ENCODE results near the gene EFCC1.

The EFCC1 gene

DNA sequence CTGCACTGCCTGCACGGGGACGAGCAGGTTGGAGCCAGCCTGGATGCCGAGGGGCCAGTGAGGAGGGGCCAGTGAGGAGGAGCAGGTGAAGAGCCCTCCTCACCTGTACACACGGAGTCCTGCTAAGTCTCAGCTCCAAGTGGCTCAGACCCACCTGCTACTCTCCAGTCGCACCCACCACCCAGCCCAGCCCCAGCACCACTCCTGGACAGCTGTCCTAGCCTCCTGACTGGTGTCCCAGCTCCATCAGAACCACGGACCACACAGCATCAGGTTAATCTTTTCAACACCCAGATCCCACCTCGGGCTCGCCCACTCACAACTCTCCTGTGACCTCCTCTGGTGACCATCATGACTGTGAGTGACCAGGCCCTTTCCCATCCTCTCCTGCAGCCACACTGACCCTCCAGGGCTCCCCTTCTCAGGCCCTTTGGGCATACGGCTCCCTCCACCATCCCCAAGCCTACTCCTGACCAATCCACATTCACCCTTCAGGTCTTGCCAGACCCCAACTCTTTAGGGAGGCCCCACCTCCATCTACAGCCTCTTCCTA, 13.8 kb downstream of the EFCC1 start:
- TF ChIP-seq EZH2phosphoT487 (IDR thresholded peaks at IDR 0.05; ENCODE audit: low read depth) (no peak), CTCF (IDR thresholded peaks at IDR 0.05; ENCODE audit: low read depth, low read length) (no peak)
- no peaks in the 10 kb centered on the region for H3K9me3 ChIP-seq (ENCODE audit: insufficient read depth, low read length)
- H3K4me3 ChIP-seq (ENCODE audit: low read length): no peak overlapping the region
- no peak overlapping the region for H3K4me2 ChIP-seq (ENCODE audit: low read length)
- H3K27ac ChIP-seq (ENCODE audit: low read length): no peak overlapping the region
- H3K36me3 ChIP-seq (replicated peaks; ENCODE audit: low read depth, low read length): no peaks in the 10 kb centered on the region
- H3K9ac ChIP-seq (ENCODE audit: low read length): no peak overlapping the region
- no peak overlapping the region for H2AFZ ChIP-seq (ENCODE audit: low read depth, low read length)
- peaks cover 15% of the 10 kb centered on the region for H3K4me1 ChIP-seq (ENCODE audit: low read length)
- H3K79me2 ChIP-seq (ENCODE audit: low read length): no peaks in the 10 kb centered on the region
- H3K27me3 ChIP-seq (ENCODE audit: low read depth, low read length): peaks cover 5% of the 10 kb centered on the region; the same call in 1 of the 2 replicates
- H4K20me1 ChIP-seq (ENCODE audit: insufficient read depth, low read length): no peaks in the 10 kb centered on the region

GRCh38 chr3:129015388-129016105, 14.4 kb downstream of the EFCC1 start:
- H3K79me2 ChIP-seq (ENCODE audit: low read length): no peaks in the 10 kb centered on the region
- peaks cover 5% of the 10 kb centered on the region; the same call in 1 of the 2 replicates for H3K27me3 ChIP-seq (ENCODE audit: low read depth, low read length)
- H4K20me1 ChIP-seq (ENCODE audit: insufficient read depth, low read length): no peaks in the 10 kb centered on the region
- peaks cover 15% of the 10 kb centered on the region for H3K4me1 ChIP-seq (ENCODE audit: low read length)
- 0 out of 2 replicates have a peak overlapping the region, but pooled peaks have one; percentile 39 for H2AFZ ChIP-seq (ENCODE audit: low read depth, low read length)
- H3K27ac ChIP-seq (ENCODE audit: low read length): no peak overlapping the region
- no peak overlapping the region for H3K4me3 ChIP-seq (ENCODE audit: low read length)
- no peaks in the 10 kb centered on the region for H3K36me3 ChIP-seq (replicated peaks; ENCODE audit: low read depth, low read length)
- no peaks in the 10 kb centered on the region for H3K9me3 ChIP-seq (ENCODE audit: insufficient read depth, low read length)
- no peak overlapping the region for H3K9ac ChIP-seq (ENCODE audit: low read length)
- peak overlapping the region; percentile 46; the same call in 1 of the 2 replicates for H3K4me2 ChIP-seq (ENCODE audit: low read length)
- TF ChIP-seq EZH2phosphoT487 (IDR thresholded peaks at IDR 0.05; ENCODE audit: low read depth): no peak
- no peak for TF ChIP-seq CTCF (IDR thresholded peaks at IDR 0.05; ENCODE audit: low read depth, low read length)

- H3K27me3 ChIP-seq (ENCODE audit: low read depth, low read length): peaks cover 5% of the 10 kb centered on the region; the same call in 1 of the 2 replicates
- H3K9me3 ChIP-seq (ENCODE audit: insufficient read depth, low read length): no peaks in the 10 kb centered on the region
- H2AFZ ChIP-seq (ENCODE audit: low read depth, low read length): peak overlapping the region; percentile 64; the same call in 1 of the 2 replicates
- H3K4me1 ChIP-seq (ENCODE audit: low read length): peaks cover 15% of the 10 kb centered on the region
- H3K4me2 ChIP-seq (ENCODE audit: low read length): peak overlapping the region; percentile 46
- H3K79me2 ChIP-seq (ENCODE audit: low read length): no peaks in the 10 kb centered on the region
- TF ChIP-seq CTCF (IDR thresholded peaks at IDR 0.05; ENCODE audit: low read depth, low read length) (peak; percentile 36), EZH2phosphoT487 (IDR thresholded peaks at IDR 0.05; ENCODE audit: low read depth) (no peak)
- H3K4me3 ChIP-seq (ENCODE audit: low read length): no peak overlapping the region
- H3K9ac ChIP-seq (ENCODE audit: low read length): no peak overlapping the region
- no peaks in the 10 kb centered on the region for H4K20me1 ChIP-seq (ENCODE audit: insufficient read depth, low read length)
- H3K27ac ChIP-seq (ENCODE audit: low read length): no peak overlapping the region
- no peaks in the 10 kb centered on the region for H3K36me3 ChIP-seq (replicated peaks; ENCODE audit: low read depth, low read length)
These were observed 15.2 kb downstream of the EFCC1 start for GRCh38 chr3:129016356-129016719.

GRCh38 chr3:129016720-129017483, 15.8 kb downstream of the EFCC1 start:
- H3K27me3 ChIP-seq (ENCODE audit: low read depth, low read length): peaks cover 5% of the 10 kb centered on the region; the same call in 1 of the 2 replicates
- H3K27ac ChIP-seq (ENCODE audit: low read length): no peak overlapping the region
- peak overlapping the region; percentile 64; the same call in 1 of the 2 replicates for H2AFZ ChIP-seq (ENCODE audit: low read depth, low read length)
- no peaks in the 10 kb centered on the region for H3K9me3 ChIP-seq (ENCODE audit: insufficient read depth, low read length)
- no peak for TF ChIP-seq EZH2phosphoT487 (IDR thresholded peaks at IDR 0.05; ENCODE audit: low read depth)
- no peak for TF ChIP-seq CTCF (IDR thresholded peaks at IDR 0.05; ENCODE audit: low read depth, low read length)
- no peaks in the 10 kb centered on the region for H3K79me2 ChIP-seq (ENCODE audit: low read length)
- H3K4me2 ChIP-seq (ENCODE audit: low read length): peak overlapping the region; percentile 46
- H3K36me3 ChIP-seq (replicated peaks; ENCODE audit: low read depth, low read length): no peaks in the 10 kb centered on the region
- H3K9ac ChIP-seq (ENCODE audit: low read length): no peak overlapping the region
- H3K4me1 ChIP-seq (ENCODE audit: low read length): peaks cover 15% of the 10 kb centered on the region
- H3K4me3 ChIP-seq (ENCODE audit: low read length): no peak overlapping the region
- no peaks in the 10 kb centered on the region for H4K20me1 ChIP-seq (ENCODE audit: insufficient read depth, low read length)
